Activated naive CD8-positive, alpha-beta T cell treated with anti-CD3 and anti-CD28 coated beads, Interleukin-2, amount 10 ng/mL, durations not matched to agents 7 days and 5 days (primary cell): ENCODE results near the gene RCE1. TPM values are rescaled to one million over a fixed set of nuclear protein-coding genes. Genes with fewer than 3 reads are reported as not detected.
A peak's percentile ranks its signal among the peaks of the same experiment; 100 is the strongest.

Experiments used
- ATAC-seq: fragments of 150-1000 bp; cut with Tn5 transposase; one replicate; pipeline ENCODE4 v1.10.0; 2021; ENCODE audit warnings: low read depth, moderate library complexity
- POLR2A ChIA-PET: fragments of 350-600 bp; sonication (Branson Sonifier 250); formaldehyde crosslinking; loops from one replicate; lab custom pipeline; 2021; ENCODE audit warnings: antibody characterized with exemption; lab: Charles Lee
- DNase-seq: peaks from one replicate; pipeline ENCODE4 v3.0.0; 2021
- H3K27ac Mint-ChIP-seq: one replicate; pipeline ENCODE4 v1.8.0; 2022; ENCODE audit warnings: mild to moderate bottlenecking, mixed read lengths
- H3K27me3 Mint-ChIP-seq: one replicate; pipeline ENCODE4 v1.8.0; 2022; ENCODE audit warnings: mild to moderate bottlenecking, moderate library complexity, mixed read lengths
- H3K36me3 Mint-ChIP-seq: one replicate; pipeline ENCODE4 v1.8.0; 2021; ENCODE audit warnings: mild to moderate bottlenecking, mixed read lengths
- H3K4me1 Mint-ChIP-seq: one replicate; pipeline ENCODE4 v1.8.0; 2021; ENCODE audit warnings: mixed read lengths
- H3K4me3 Mint-ChIP-seq: one replicate; pipeline ENCODE4 v1.8.0; 2022; ENCODE audit warnings: mild to moderate bottlenecking, moderate library complexity, mixed read lengths
- H3K9me3 Mint-ChIP-seq: one replicate; pipeline ENCODE4 v1.8.0; 2021; ENCODE audit warnings: mixed read lengths
- total RNA-seq, 2 experiments: library from RNA; stranded (reverse); gene quantifications; one replicate each; pipeline ENCODE4 v1.2.3, GENCODE V29; 2021

Gene RCE1
- total RNA-seq, 2 experiments from 2014 or later = 23.0 to 27.2 TPM

DNA sequence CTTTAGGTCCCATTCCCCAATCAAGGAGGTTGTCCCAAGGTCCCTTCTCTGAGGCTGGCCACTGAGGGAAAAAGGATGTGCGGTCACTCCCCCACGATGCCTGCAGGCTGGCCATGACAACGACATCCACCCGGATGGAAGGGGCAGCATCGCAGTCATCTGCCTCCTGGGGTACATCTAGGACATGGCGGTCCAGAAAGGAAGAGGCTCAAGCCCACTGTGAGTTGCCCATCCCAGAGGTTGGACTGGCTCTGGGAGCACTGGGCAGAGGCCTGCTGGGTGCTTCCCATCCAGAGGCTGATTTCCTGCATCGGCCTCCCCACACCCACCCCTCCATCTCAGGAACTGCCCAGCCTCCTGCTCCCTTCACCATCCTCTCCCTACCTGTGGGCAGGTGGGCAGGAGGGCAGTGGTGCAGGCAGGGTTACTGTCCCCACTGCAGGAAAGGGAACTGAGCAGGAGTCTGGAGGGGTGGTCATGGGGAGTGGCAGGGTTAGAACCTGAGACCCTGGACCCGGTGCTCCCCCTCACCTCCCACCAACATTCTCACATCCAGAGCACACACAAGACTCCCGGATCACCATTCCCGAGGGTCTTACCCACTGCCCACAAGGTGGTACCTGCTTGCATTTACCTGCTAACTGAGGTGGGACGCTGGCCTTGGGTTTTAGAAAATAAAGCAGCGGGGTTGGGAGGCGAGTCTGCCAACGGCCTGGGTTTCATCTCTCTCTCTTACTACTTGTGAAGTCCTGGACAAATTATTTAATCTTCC, 4.4 kb downstream of the RCE1 start:
- POLR2A ChIA-PET = no interaction called here
- peak; percentile 17 for DNase-seq
- Mint-ChIP-seq H3K4me3 (no peak overlapping the region), H3K27ac (no peak overlapping the region), H3K36me3 (peaks cover 4% of the 10 kb centered on the region), H3K27me3 (no peaks in the 10 kb centered on the region), H3K4me1 (peaks cover 19% of the 10 kb centered on the region), H3K9me3 (no peaks in the 10 kb centered on the region)
- ATAC-seq = no peak

- Mint-ChIP-seq H3K9me3 (no peaks in the 10 kb centered on the region), H3K4me1 (peaks cover 19% of the 10 kb centered on the region), H3K27me3 (no peaks in the 10 kb centered on the region), H3K4me3 (no peak overlapping the region), H3K27ac (no peak overlapping the region), H3K36me3 (peaks cover 4% of the 10 kb centered on the region)
- DNase-seq = peak; percentile 26
- no peak for ATAC-seq
- POLR2A ChIA-PET = interaction anchor here (1.0 to 1.1 kb wide), 2 partner anchors 11 to 170 kb away, joined by 3 read pairs; no protein-coding TSS in a partner anchor
These were observed 5.6 kb downstream of the RCE1 start for GRCh38 chr11:66848671-66849500.

- peaks cover 17% of the 10 kb centered on the region for H3K4me1 Mint-ChIP-seq
- no peaks in the 10 kb centered on the region for H3K9me3 Mint-ChIP-seq
- H3K4me3 Mint-ChIP-seq = no peak overlapping the region
- POLR2A ChIA-PET = interaction anchor here (1.0 to 1.1 kb wide), 2 partner anchors 12 to 171 kb away, joined by 3 read pairs; no protein-coding TSS in a partner anchor
- ATAC-seq (no peak), DNase-seq (no peak)
- no peak overlapping the region for H3K27ac Mint-ChIP-seq
- peaks cover 4% of the 10 kb centered on the region for H3K36me3 Mint-ChIP-seq
- no peaks in the 10 kb centered on the region for H3K27me3 Mint-ChIP-seq
These were observed 6.4 kb downstream of the RCE1 start for GRCh38 chr11:66849501-66850234.

- DNase-seq (no peak), ATAC-seq (no peak)
- peak overlapping the region; percentile 42 for H3K27ac Mint-ChIP-seq
- no peaks in the 10 kb centered on the region for H3K9me3 Mint-ChIP-seq
- H3K27me3 Mint-ChIP-seq = no peaks in the 10 kb centered on the region
- H3K4me1 Mint-ChIP-seq = peaks cover 12% of the 10 kb centered on the region
- no peak overlapping the region for H3K4me3 Mint-ChIP-seq
- peaks cover 1% of the 10 kb centered on the region for H3K36me3 Mint-ChIP-seq
- POLR2A ChIA-PET = interaction anchor here (1.0 kb wide), 1 partner anchor 12 kb away, joined by 3 read pairs; no protein-coding TSS in a partner anchor
These were observed 7.0 kb downstream of the RCE1 start for GRCh38 chr11:66850235-66850587.

DNA sequence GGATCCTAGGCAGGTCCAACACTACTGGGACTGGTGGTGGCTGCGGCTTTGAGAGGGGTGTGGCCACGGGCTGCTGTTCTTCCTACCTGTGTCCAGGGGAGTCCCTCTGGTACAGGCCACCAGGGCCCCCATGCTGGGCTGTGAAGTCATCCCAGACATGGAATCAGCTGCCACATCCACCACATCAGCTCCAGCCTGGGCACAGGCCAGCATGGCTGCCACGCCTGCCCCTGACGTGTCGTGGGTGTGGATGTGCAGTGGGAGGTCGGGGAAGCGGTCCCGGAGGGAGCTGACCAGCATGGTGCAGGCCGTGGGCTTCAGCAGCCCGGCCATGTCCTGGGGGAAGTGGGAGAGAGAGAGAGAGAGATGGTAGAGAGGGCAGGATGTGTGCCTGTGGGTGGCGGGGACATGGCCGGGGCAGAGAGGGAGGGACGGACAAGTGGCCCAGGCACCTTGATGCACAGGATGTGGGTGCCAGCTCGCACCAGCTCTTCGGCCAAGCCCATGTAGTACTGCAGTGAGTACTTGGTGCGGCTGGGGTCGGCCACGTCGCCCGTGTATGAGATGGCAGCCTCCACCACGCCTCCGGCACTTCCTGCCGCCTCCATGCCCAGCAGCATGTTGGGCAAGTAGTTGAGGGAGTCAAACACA, 7.5 kb downstream of the RCE1 start:
- H3K4me1 Mint-ChIP-seq = peaks cover 13% of the 10 kb centered on the region
- POLR2A ChIA-PET = no interaction called here
- no peaks in the 10 kb centered on the region for H3K27me3 Mint-ChIP-seq
- no peaks in the 10 kb centered on the region for H3K36me3 Mint-ChIP-seq
- ATAC-seq (no peak), DNase-seq (no peak)
- peak overlapping the region; percentile 42 for H3K27ac Mint-ChIP-seq
- H3K4me3 Mint-ChIP-seq = no peak overlapping the region
- no peaks in the 10 kb centered on the region for H3K9me3 Mint-ChIP-seq

GRCh38 chr11:66851239-66851596, 8.0 kb downstream of the RCE1 start:
- POLR2A ChIA-PET = interaction anchor here (1.3 to 1.4 kb wide), 2 partner anchors 8 to 235 kb away, joined by 4 to 13 read pairs; partner anchors contain the start of genes RBM14 and RCE1
- Mint-ChIP-seq H3K27ac (no peak overlapping the region), H3K4me1 (peaks cover 15% of the 10 kb centered on the region), H3K36me3 (no peaks in the 10 kb centered on the region), H3K9me3 (no peaks in the 10 kb centered on the region), H3K4me3 (no peak overlapping the region), H3K27me3 (no peaks in the 10 kb centered on the region)
- no peak for ATAC-seq
- no peak for DNase-seq

- DNase-seq = peak; percentile 38
These were observed 8.6 kb downstream of the RCE1 start for GRCh38 chr11:66851698-66852465.

GRCh38 chr11:66852466-66853241, 9.4 kb downstream of the RCE1 start:
- H3K4me1 Mint-ChIP-seq = peaks cover 15% of the 10 kb centered on the region
- H3K27me3 Mint-ChIP-seq = no peaks in the 10 kb centered on the region
- peak overlapping the region; percentile 72 for H3K27ac Mint-ChIP-seq
- ATAC-seq = no peak
- H3K9me3 Mint-ChIP-seq = no peaks in the 10 kb centered on the region
- POLR2A ChIA-PET = interaction anchor here (1.3 to 4.1 kb wide), 3 partner anchors 9 to 236 kb away, joined by 4 to 90 read pairs (median 13); partner anchors contain the start of genes RBM14 and RCE1
- no peak overlapping the region for H3K4me3 Mint-ChIP-seq
- no peaks in the 10 kb centered on the region for H3K36me3 Mint-ChIP-seq
- DNase-seq = no peak

More at GRCh38 chr11:66851698-66852465, 8.6 kb downstream of the RCE1 start:
- Mint-ChIP-seq H3K4me3 (no peak overlapping the region), H3K36me3 (no peaks in the 10 kb centered on the region), H3K9me3 (no peaks in the 10 kb centered on the region), H3K27ac (peak overlapping the region; percentile 72), H3K4me1 (peaks cover 15% of the 10 kb centered on the region), H3K27me3 (no peaks in the 10 kb centered on the region)
- POLR2A ChIA-PET = interaction anchor here (1.3 to 1.4 kb wide), 2 partner anchors 9 to 235 kb away, joined by 4 to 13 read pairs; partner anchors contain the start of genes RBM14 and RCE1
- no peak for ATAC-seq

GRCh38 chr11:66853242-66854229, 10.3 kb downstream of the RCE1 start:
- no peaks in the 10 kb centered on the region for H3K9me3 Mint-ChIP-seq
- H3K27me3 Mint-ChIP-seq = no peaks in the 10 kb centered on the region
- H3K4me3 Mint-ChIP-seq = no peak overlapping the region
- POLR2A ChIA-PET = interaction anchor here (4.1 kb wide), 1 partner anchor 10 kb away, joined by 90 read pairs; the partner anchor contains the start of gene RCE1
- peaks cover 15% of the 10 kb centered on the region for H3K4me1 Mint-ChIP-seq
- no peaks in the 10 kb centered on the region for H3K36me3 Mint-ChIP-seq
- DNase-seq = peak; percentile 33
- ATAC-seq = no peak
- H3K27ac Mint-ChIP-seq = no peak overlapping the region

DNA sequence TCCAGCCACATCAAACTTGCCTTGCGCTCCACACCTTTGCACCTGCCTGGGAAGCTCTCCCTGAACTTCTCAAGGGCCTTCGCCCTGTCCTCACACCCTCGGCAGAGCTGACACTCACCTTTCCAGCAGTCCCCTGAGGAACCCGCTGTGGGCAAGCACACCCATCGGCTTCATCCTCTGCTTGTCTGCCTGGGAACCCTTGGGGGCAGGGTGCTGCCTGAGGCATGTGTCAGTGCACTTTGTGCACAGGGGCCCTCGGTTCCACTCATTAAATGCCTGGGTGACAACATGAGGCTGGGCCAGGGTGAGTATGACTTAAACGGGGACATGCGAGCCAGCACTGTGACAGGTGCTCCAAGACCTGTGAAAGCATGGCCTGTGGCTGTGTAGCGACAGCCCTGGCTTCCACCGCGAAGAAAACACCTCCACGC, 11.0 kb downstream of the RCE1 start:
- Mint-ChIP-seq H3K9me3 (no peaks in the 10 kb centered on the region), H3K36me3 (no peaks in the 10 kb centered on the region), H3K27me3 (no peaks in the 10 kb centered on the region), H3K27ac (no peak overlapping the region), H3K4me1 (peaks cover 15% of the 10 kb centered on the region), H3K4me3 (peak overlapping the region; percentile 10)
- POLR2A ChIA-PET = interaction anchor here (4.1 kb wide), 1 partner anchor 11 kb away, joined by 90 read pairs; the partner anchor contains the start of gene RCE1
- no peak for DNase-seq
- ATAC-seq = no peak
